ENCODE data around the gene ANO1. TPM values are rescaled to one million over a fixed set of nuclear protein-coding genes. Genes with fewer than 3 reads are reported as not detected.

Gene ANO1
- total RNA-seq = not detected in 2 replicates
- long read RNA-seq = 0 reads

GRCh38 chr11:70078095-70078780, at the start of gene ANO1:
TSS of gene ANO1 (plus strand) at chr11:70078317. CDS start at chr11:70078607, 290 bp downstream.
- H3K36me3 Mint-ChIP-seq (ENCODE audit: unreplicated experiment) = no peaks in the 10 kb centered on the region
- no peak for TF ChIP-seq CTCF (IDR thresholded peaks at IDR 0.05)
- peaks cover 84% of the 10 kb centered on the region for H3K27me3 Mint-ChIP-seq (ENCODE audit: unreplicated experiment)
- peaks cover 2% of the 10 kb centered on the region for H3K4me1 Mint-ChIP-seq (ENCODE audit: unreplicated experiment)
- H3K4me3 Mint-ChIP-seq (ENCODE audit: unreplicated experiment) = peak within 1 kb of the TSS; percentile 26
- DNase-seq (ENCODE audit: extremely low spot score, unreplicated experiment) = no peak
- no peak within 1 kb of the TSS for H3K27ac Mint-ChIP-seq (ENCODE audit: unreplicated experiment)
- no peaks in the 10 kb centered on the region for H3K9me3 Mint-ChIP-seq (ENCODE audit: unreplicated experiment)

DNA sequence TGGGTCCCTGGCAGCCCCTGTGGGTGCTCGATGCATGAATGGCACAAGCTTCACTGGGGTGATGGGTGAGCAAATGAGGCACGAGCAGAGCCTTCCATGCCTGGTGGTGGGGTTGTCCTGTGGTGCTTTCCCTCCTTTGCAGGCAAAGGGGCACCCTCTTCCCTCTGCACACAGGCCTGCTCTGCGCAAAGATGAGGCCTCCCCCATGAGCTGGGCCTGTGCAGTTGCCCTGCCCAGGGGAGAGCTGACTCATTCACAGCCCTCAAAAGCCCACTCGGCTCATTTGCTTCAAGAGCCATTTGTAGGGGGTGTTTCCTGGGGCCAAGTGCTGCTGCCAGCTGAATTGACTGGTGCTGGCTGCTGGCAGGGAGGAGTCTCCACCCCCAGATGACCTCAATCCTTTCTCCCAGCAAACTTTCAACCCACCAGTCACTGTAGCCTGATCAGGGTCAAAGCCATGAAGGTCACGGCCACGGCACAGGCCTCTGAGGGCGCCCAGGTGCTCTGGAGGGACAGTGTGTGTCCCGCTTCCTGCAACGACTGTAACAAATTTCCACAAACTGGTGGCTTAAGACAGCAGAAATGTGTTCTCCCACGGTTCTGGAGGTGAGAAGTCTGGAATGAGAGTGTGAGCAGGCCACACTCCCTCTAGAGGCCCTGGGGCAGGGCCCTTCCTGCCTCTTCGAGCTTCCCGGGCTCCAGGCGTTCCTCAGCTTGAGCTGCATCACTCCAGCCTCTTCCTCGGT, 48.8 kb upstream of the ANO1 start:
- no peak overlapping the region for H3K27ac Mint-ChIP-seq (ENCODE audit: unreplicated experiment)
- peaks cover 26% of the 10 kb centered on the region for H3K27me3 Mint-ChIP-seq (ENCODE audit: unreplicated experiment)
- no peak overlapping the region for H3K4me3 Mint-ChIP-seq (ENCODE audit: unreplicated experiment)
- H3K36me3 Mint-ChIP-seq (ENCODE audit: unreplicated experiment) = no peaks in the 10 kb centered on the region
- H3K9me3 Mint-ChIP-seq (ENCODE audit: unreplicated experiment) = no peaks in the 10 kb centered on the region
- DNase-seq (ENCODE audit: extremely low spot score, unreplicated experiment) = peak; percentile 74
- TF ChIP-seq CTCF (IDR thresholded peaks at IDR 0.05) = no peak
- no peaks in the 10 kb centered on the region for H3K4me1 Mint-ChIP-seq (ENCODE audit: unreplicated experiment)

DNA sequence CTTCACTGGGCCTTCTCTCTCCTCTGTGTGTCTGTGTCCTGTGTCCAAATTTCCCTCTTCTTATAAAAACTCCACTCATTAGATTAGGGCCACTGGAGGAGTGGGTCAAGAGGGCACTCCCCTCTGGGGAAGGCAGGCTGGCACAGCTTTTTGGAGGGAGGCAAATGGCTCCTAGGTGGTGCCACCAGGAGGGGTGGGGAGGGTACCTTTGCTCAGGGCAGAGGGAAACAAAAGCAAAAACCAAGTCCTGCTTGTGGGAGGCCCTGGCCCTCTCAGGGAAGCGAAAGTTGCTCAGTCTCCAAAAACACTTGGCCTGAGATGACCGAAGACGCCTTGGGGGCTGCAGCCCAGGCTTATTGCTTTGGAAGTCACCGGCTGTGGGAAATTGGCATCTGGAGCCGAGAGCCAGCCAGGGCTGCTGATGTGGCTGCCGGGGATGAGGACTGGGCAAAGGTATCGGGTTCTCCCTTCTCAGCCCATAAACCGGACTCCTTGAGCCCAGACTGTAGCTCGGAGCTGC, 48.2 kb upstream of the ANO1 start:
- Mint-ChIP-seq H3K4me3 (ENCODE audit: unreplicated experiment) (no peak overlapping the region), H3K27ac (ENCODE audit: unreplicated experiment) (no peak overlapping the region)

GRCh38 chr11:70030412-70030811, 47.7 kb upstream of the ANO1 start:
- no peaks in the 10 kb centered on the region for H3K4me1 Mint-ChIP-seq (ENCODE audit: unreplicated experiment)
- no peak overlapping the region for H3K27ac Mint-ChIP-seq (ENCODE audit: unreplicated experiment)
- no peak for TF ChIP-seq CTCF (IDR thresholded peaks at IDR 0.05)
- DNase-seq (ENCODE audit: extremely low spot score, unreplicated experiment) = peak; percentile 62
- peaks cover 32% of the 10 kb centered on the region for H3K27me3 Mint-ChIP-seq (ENCODE audit: unreplicated experiment)
- no peak overlapping the region for H3K4me3 Mint-ChIP-seq (ENCODE audit: unreplicated experiment)
- H3K9me3 Mint-ChIP-seq (ENCODE audit: unreplicated experiment) = no peaks in the 10 kb centered on the region
- H3K36me3 Mint-ChIP-seq (ENCODE audit: unreplicated experiment) = no peaks in the 10 kb centered on the region

More for the DNA sequence above, 48.2 kb upstream of the ANO1 start:
- Mint-ChIP-seq H3K36me3 (ENCODE audit: unreplicated experiment) (no peaks in the 10 kb centered on the region), H3K4me1 (ENCODE audit: unreplicated experiment) (no peaks in the 10 kb centered on the region), H3K27me3 (ENCODE audit: unreplicated experiment) (peaks cover 29% of the 10 kb centered on the region), H3K9me3 (ENCODE audit: unreplicated experiment) (no peaks in the 10 kb centered on the region)
- TF ChIP-seq CTCF (IDR thresholded peaks at IDR 0.05) = no peak
- peak; percentile 74 for DNase-seq (ENCODE audit: extremely low spot score, unreplicated experiment)

All from osteocyte (in vitro differentiated cells).